Parathyroid adenoma (tissue), 2 donors: ENCODE results near the gene FANCC.

Experiments
- H2AFZ ChIP-seq: fragments of 300-600 bp; sonication (generic); one replicate; pipeline ENCODE4 v1.7.0; 2017; ENCODE audit warnings: antibody characterized with exemption, mild to moderate bottlenecking
- H3K27ac ChIP-seq: fragments of 300-600 bp; sonication (generic); one replicate; pipeline ENCODE4 v1.7.0; 2017
- H3K27me3 ChIP-seq: fragments of 300-600 bp; sonication (generic); one replicate; pipeline ENCODE4 v1.7.0; 2017; ENCODE audit warnings: low read length; ENCODE audit not compliant: control insufficient read depth, insufficient read depth
- H3K36me3 ChIP-seq: fragments of 300-600 bp; sonication (generic); one replicate; pipeline ENCODE4 v1.7.0; 2017; ENCODE audit warnings: low read length; ENCODE audit not compliant: control insufficient read depth, insufficient read depth
- H3K4me1 ChIP-seq: fragments of 300-600 bp; sonication (generic); one replicate; pipeline ENCODE4 v1.7.0; 2017; ENCODE audit warnings: control low read depth
- H3K4me2 ChIP-seq: fragments of 300-600 bp; sonication (generic); one replicate; pipeline ENCODE4 v1.7.0; 2017; ENCODE audit warnings: low read length
- H3K4me3 ChIP-seq: fragments of 300-600 bp; sonication (generic); one replicate; pipeline ENCODE4 v1.7.0; 2017; ENCODE audit warnings: low read depth, low read length
- H3K79me2 ChIP-seq: fragments of 300-600 bp; sonication (generic); one replicate; pipeline ENCODE4 v1.7.0; 2017; ENCODE audit warnings: control low read depth
- H3K9ac ChIP-seq: fragments of 300-600 bp; sonication (generic); one replicate; pipeline ENCODE4 v1.7.0; 2017; ENCODE audit warnings: mild to moderate bottlenecking
- H3K9me3 ChIP-seq: fragments of 300-600 bp; sonication (generic); one replicate; pipeline ENCODE4 v1.7.0; 2017; ENCODE audit warnings: low read length; ENCODE audit not compliant: control insufficient read depth
- TF ChIP-seq, protein P1 (sequence below): fragments of 300-600 bp; sonication (generic); IDR thresholded peaks from one replicate; pipeline ENCODE4 v1.7.0; 2017; ENCODE audit warnings: antibody characterized with exemption, mild to moderate bottlenecking
- donor health status: primary hyperparathyroidism.

Gene FANCC

DNA sequence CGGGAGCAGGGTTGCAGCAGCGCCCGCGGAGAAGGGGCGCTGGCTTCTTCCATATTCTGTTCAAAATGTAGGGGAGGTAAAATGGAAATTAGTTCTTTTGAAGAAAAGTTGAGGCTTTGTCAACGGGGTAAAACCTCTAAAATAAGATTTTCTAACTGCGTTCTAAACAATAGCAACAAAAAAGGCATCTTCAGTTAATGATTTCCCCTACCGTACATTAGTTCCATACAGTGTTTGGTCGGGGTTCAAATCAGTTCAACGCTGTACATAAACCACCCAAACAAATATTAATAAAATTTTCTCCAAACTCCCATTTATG lies 343 bp upstream of the FANCC start:
- Histone ChIP-seq H3K36me3 (no peaks in the 10 kb centered on the region), H3K4me2 (peak overlapping the region; percentile 81), H3K4me3 (peak overlapping the region; percentile 85), H3K9ac (no peak overlapping the region), H3K27me3 (no peaks in the 10 kb centered on the region), H3K9me3 (no peaks in the 10 kb centered on the region), H2AFZ (peak overlapping the region; percentile 95), H3K27ac (peak overlapping the region; percentile 86), H3K4me1 (no peaks in the 10 kb centered on the region), H3K79me2 (no peaks in the 10 kb centered on the region)
- TF ChIP-seq, protein P1, sequence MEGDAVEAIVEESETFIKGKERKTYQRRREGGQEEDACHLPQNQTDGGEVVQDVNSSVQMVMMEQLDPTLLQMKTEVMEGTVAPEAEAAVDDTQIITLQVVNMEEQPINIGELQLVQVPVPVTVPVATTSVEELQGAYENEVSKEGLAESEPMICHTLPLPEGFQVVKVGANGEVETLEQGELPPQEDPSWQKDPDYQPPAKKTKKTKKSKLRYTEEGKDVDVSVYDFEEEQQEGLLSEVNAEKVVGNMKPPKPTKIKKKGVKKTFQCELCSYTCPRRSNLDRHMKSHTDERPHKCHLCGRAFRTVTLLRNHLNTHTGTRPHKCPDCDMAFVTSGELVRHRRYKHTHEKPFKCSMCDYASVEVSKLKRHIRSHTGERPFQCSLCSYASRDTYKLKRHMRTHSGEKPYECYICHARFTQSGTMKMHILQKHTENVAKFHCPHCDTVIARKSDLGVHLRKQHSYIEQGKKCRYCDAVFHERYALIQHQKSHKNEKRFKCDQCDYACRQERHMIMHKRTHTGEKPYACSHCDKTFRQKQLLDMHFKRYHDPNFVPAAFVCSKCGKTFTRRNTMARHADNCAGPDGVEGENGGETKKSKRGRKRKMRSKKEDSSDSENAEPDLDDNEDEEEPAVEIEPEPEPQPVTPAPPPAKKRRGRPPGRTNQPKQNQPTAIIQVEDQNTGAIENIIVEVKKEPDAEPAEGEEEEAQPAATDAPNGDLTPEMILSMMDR = no peak

DNA sequence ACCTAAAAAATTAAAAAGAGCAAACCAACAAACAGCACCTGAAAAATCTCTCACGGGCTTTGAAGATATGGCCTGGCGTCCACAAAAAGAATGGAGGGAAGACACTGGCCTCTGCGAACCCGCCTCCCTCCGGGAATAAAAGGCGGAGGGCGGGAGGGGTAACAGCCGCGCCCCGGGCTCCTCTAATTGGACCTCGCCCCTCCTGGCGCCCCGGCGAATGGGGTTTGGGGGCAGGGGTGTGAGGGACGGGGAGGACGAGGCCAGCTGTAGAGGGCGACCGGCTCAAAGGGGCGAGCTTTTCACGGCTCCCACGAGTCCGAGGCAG lies 753 bp downstream of the FANCC start:
- Histone ChIP-seq H3K27me3 (no peaks in the 10 kb centered on the region), H3K9ac (no peak overlapping the region), H3K9me3 (no peaks in the 10 kb centered on the region), H3K36me3 (no peaks in the 10 kb centered on the region), H2AFZ (peak overlapping the region; percentile 78), H3K27ac (peak overlapping the region; percentile 44), H3K4me3 (peak overlapping the region; percentile 85), H3K4me2 (peak overlapping the region; percentile 81), H3K79me2 (no peaks in the 10 kb centered on the region), H3K4me1 (no peaks in the 10 kb centered on the region)
- TF ChIP-seq, protein P1 = no peak

DNA sequence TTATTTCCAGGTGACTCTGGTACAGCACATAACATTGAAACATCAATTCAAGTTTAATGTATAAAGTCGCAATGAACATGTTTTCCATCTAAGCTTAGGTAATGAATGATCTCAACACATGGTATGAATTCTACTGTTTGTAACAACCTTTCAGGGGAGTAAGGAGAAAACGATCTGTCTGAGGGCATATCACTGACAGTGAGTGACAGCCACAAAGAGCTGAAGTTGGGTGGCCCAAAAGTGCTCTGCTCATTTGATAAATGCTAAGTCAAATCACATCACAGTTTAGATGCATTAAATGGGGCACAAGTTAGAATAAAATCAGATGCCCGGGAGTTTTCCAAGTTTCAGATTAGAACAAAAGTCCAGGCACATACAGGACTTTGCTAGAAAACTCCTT lies 1.2 kb downstream of the FANCC start:
- peak overlapping the region; percentile 81 for H3K4me2 ChIP-seq
- H3K79me2 ChIP-seq = no peaks in the 10 kb centered on the region
- no peaks in the 10 kb centered on the region for H3K36me3 ChIP-seq
- TF ChIP-seq, protein P1 = no peak
- H3K4me1 ChIP-seq = no peaks in the 10 kb centered on the region
- H3K9ac ChIP-seq = no peak overlapping the region
- peak overlapping the region; percentile 78 for H2AFZ ChIP-seq
- H3K9me3 ChIP-seq = no peaks in the 10 kb centered on the region
- peak overlapping the region; percentile 44 for H3K27ac ChIP-seq
- no peaks in the 10 kb centered on the region for H3K27me3 ChIP-seq
- peak overlapping the region; percentile 85 for H3K4me3 ChIP-seq

DNA sequence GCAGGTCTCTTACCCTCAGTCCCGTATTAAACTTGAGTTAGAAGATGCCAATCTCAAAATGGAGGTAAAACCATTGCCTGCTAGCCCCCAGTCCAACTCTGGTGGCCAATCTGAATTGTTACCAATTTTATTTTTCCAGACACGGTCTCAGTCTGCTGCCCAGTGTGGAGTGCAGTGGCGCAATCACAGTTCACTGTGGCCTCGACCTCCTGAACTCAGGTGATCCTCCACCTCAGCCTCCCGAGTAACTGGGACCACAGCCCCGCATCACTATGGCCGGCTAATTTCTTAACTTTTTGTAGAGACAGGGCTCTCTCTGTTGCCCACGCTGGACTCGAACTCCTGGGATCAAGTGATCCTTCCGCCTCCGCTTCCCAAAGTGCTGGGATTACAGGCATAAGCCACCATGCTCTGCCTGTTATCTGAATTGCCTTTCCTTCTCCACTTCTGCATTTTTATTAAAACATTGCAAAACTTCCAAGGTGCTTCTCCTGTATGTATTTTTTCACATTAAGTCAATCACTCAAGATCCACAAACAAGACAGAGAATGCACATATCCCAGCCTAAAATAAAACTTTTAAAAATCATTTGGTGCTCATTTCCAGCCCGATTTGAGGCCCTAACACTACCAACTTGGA lies 2.3 kb downstream of the FANCC start:
- Histone ChIP-seq H3K36me3 (no peaks in the 10 kb centered on the region), H3K4me2 (no peak overlapping the region), H2AFZ (no peak overlapping the region), H3K4me3 (no peak overlapping the region), H3K9me3 (no peaks in the 10 kb centered on the region), H3K27me3 (no peaks in the 10 kb centered on the region), H3K79me2 (no peaks in the 10 kb centered on the region), H3K4me1 (no peaks in the 10 kb centered on the region), H3K27ac (no peak overlapping the region), H3K9ac (no peak overlapping the region)
- TF ChIP-seq, protein P1 = no peak

DNA sequence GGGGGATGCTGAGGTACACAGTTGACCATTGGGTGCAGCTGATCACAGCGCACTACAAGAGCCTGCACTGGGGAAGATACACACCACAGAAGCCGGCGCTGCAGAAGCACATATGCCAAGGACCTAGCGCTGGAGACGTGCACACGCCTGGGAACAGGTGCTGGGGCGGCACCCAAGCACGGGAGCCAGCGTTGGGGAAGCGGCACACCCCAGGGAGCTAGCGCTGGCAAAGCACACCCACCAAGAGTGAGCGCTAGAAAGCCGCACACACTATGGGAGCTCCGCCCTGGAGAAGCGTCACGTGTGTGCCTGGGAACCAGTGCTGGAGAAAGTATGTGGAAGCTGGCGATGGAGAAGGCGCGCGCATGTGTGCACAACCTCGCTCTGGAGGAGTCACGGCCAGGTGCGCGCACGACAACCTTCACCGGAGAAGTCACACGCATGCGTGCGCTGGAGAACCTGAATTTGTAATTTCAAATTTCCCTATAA lies 4.5 kb downstream of the FANCC start:
- TF ChIP-seq, protein P1 = no peak
- H3K4me1 ChIP-seq = no peaks in the 10 kb centered on the region
- no peak overlapping the region for H3K9ac ChIP-seq

More for the DNA sequence above, 4.5 kb downstream of the FANCC start:
- Histone ChIP-seq H3K27me3 (no peaks in the 10 kb centered on the region), H3K79me2 (no peaks in the 10 kb centered on the region), H3K9me3 (no peaks in the 10 kb centered on the region), H2AFZ (no peak overlapping the region), H3K36me3 (no peaks in the 10 kb centered on the region), H3K4me3 (peak overlapping the region; percentile 43), H3K4me2 (peak overlapping the region; percentile 65), H3K27ac (no peak overlapping the region)
